ENCODE results near the gene RNU1-2.
A peak's percentile ranks its signal among the peaks of the same experiment; 100 is the strongest.
"Not testable (repeated sequence)": the region's sequence is repeated elsewhere in the genome, so short reads cannot be mapped to it uniquely, and the experiment has no call there.

The RNU1-2 gene

GRCh38 chr1:16905868-16906702 lies 10.3 kb downstream of the RNU1-2 start:
- H3K27ac Mint-ChIP-seq (ENCODE audit: low read depth) = no peak overlapping the region
- no peak for ATAC-seq (replicated peaks; ENCODE audit: extremely low read depth, poor library complexity, severe bottlenecking)

GRCh38 chr1:16906873-16907272 lies 11.1 kb downstream of the RNU1-2 start:
- H3K4me3 Mint-ChIP-seq = no peak overlapping the region
- DNase-seq (ENCODE audit: low spot score in 2 of 2) = no peak
- no peaks in the 10 kb centered on the region for H3K27me3 Mint-ChIP-seq
- H3K9me3 Mint-ChIP-seq = no peaks in the 10 kb centered on the region
- no peak for ATAC-seq (replicated peaks; ENCODE audit: extremely low read depth, poor library complexity, severe bottlenecking)
- H3K4me1 Mint-ChIP-seq = peaks cover 23% of the 10 kb centered on the region
- H3K36me3 Mint-ChIP-seq (ENCODE audit: insufficient read depth) = peaks cover 6% of the 10 kb centered on the region
- no peak overlapping the region for H3K27ac Mint-ChIP-seq (ENCODE audit: low read depth)

More at GRCh38 chr1:16905868-16906702, 10.3 kb downstream of the RNU1-2 start:
- no peak for DNase-seq (ENCODE audit: low spot score in 2 of 2)
- no peaks in the 10 kb centered on the region for H3K27me3 Mint-ChIP-seq
- no peaks in the 10 kb centered on the region for H3K9me3 Mint-ChIP-seq
- H3K36me3 Mint-ChIP-seq (ENCODE audit: insufficient read depth) = peaks cover 6% of the 10 kb centered on the region
- peaks cover 30% of the 10 kb centered on the region for H3K4me1 Mint-ChIP-seq
- no peak overlapping the region for H3K4me3 Mint-ChIP-seq

- no peak overlapping the region for H3K4me3 Mint-ChIP-seq
These were observed 12.3 kb downstream of the RNU1-2 start for GRCh38 chr1:16907870-16908758.

GRCh38 chr1:16911851-16912721 lies 16.3 kb downstream of the RNU1-2 start:
- not testable (repeated sequence) for H3K27ac Mint-ChIP-seq (ENCODE audit: low read depth); H3K4me3 Mint-ChIP-seq; H3K36me3 Mint-ChIP-seq (ENCODE audit: insufficient read depth); DNase-seq (ENCODE audit: low spot score in 2 of 2); ATAC-seq (replicated peaks; ENCODE audit: extremely low read depth, poor library complexity, severe bottlenecking); H3K27me3 Mint-ChIP-seq; H3K9me3 Mint-ChIP-seq
- H3K4me1 Mint-ChIP-seq = peaks cover 26% of the 10 kb centered on the region

More at GRCh38 chr1:16907870-16908758, 12.3 kb downstream of the RNU1-2 start:
- peaks cover 14% of the 10 kb centered on the region for H3K4me1 Mint-ChIP-seq
- DNase-seq (ENCODE audit: low spot score in 2 of 2) = no peak
- H3K9me3 Mint-ChIP-seq = no peaks in the 10 kb centered on the region
- ATAC-seq (replicated peaks; ENCODE audit: extremely low read depth, poor library complexity, severe bottlenecking) = no peak
- H3K27ac Mint-ChIP-seq (ENCODE audit: low read depth) = no peak overlapping the region
- peaks cover 3% of the 10 kb centered on the region for H3K36me3 Mint-ChIP-seq (ENCODE audit: insufficient read depth)
- H3K27me3 Mint-ChIP-seq = no peaks in the 10 kb centered on the region

GRCh38 chr1:16912742-16913141 lies 17.0 kb downstream of the RNU1-2 start:
- H3K27ac Mint-ChIP-seq (ENCODE audit: low read depth); H3K9me3 Mint-ChIP-seq; H3K36me3 Mint-ChIP-seq (ENCODE audit: insufficient read depth); H3K27me3 Mint-ChIP-seq; ATAC-seq (replicated peaks; ENCODE audit: extremely low read depth, poor library complexity, severe bottlenecking); DNase-seq (ENCODE audit: low spot score in 2 of 2): not testable (repeated sequence)
- Mint-ChIP-seq H3K4me3 (peak overlapping the region; percentile 78), H3K4me1 (peaks cover 26% of the 10 kb centered on the region)

GRCh38 chr1:16913181-16913832 lies 17.5 kb downstream of the RNU1-2 start:
- H3K27ac Mint-ChIP-seq (ENCODE audit: low read depth) = peak overlapping the region; percentile 55
- H3K27me3 Mint-ChIP-seq = no peaks in the 10 kb centered on the region
- H3K4me1 Mint-ChIP-seq = peaks cover 26% of the 10 kb centered on the region
- peak overlapping the region; percentile 78 for H3K4me3 Mint-ChIP-seq
- peaks cover 2% of the 10 kb centered on the region for H3K36me3 Mint-ChIP-seq (ENCODE audit: insufficient read depth)
- no peaks in the 10 kb centered on the region for H3K9me3 Mint-ChIP-seq
- no peak for DNase-seq (ENCODE audit: low spot score in 2 of 2)
- ATAC-seq (replicated peaks; ENCODE audit: extremely low read depth, poor library complexity, severe bottlenecking) = no peak

GRCh38 chr1:16913833-16914662 lies 18.3 kb downstream of the RNU1-2 start:
- Mint-ChIP-seq H3K4me3 (peak overlapping the region; percentile 80), H3K36me3 (ENCODE audit: insufficient read depth) (peaks cover 2% of the 10 kb centered on the region), H3K27me3 (no peaks in the 10 kb centered on the region), H3K9me3 (no peaks in the 10 kb centered on the region), H3K27ac (ENCODE audit: low read depth) (peak overlapping the region; percentile 57), H3K4me1 (peaks cover 26% of the 10 kb centered on the region)
- peak; percentile 76 to 98 for DNase-seq (ENCODE audit: low spot score in 2 of 2)
- ATAC-seq (replicated peaks; ENCODE audit: extremely low read depth, poor library complexity, severe bottlenecking) = peak; percentile 97

GRCh38 chr1:16914928-16915626 lies 19.3 kb downstream of the RNU1-2 start:
- not testable (repeated sequence) for DNase-seq (ENCODE audit: low spot score in 2 of 2); ATAC-seq (replicated peaks; ENCODE audit: extremely low read depth, poor library complexity, severe bottlenecking); H3K36me3 Mint-ChIP-seq (ENCODE audit: insufficient read depth); H3K27me3 Mint-ChIP-seq; H3K9me3 Mint-ChIP-seq
- Mint-ChIP-seq H3K27ac (ENCODE audit: low read depth) (peak overlapping the region; percentile 57), H3K4me1 (peaks cover 21% of the 10 kb centered on the region), H3K4me3 (peak overlapping the region; percentile 80)

GRCh38 chr1:16915627-16915973 lies 19.8 kb downstream of the RNU1-2 start:
- no peak overlapping the region for H3K27ac Mint-ChIP-seq (ENCODE audit: low read depth)
- H3K27me3 Mint-ChIP-seq = no peaks in the 10 kb centered on the region
- ATAC-seq (replicated peaks; ENCODE audit: extremely low read depth, poor library complexity, severe bottlenecking) (no peak), DNase-seq (ENCODE audit: low spot score in 2 of 2) (no peak)
- peak overlapping the region; percentile 80 for H3K4me3 Mint-ChIP-seq
- peaks cover 1% of the 10 kb centered on the region for H3K36me3 Mint-ChIP-seq (ENCODE audit: insufficient read depth)
- peaks cover 20% of the 10 kb centered on the region for H3K4me1 Mint-ChIP-seq
- H3K9me3 Mint-ChIP-seq = no peaks in the 10 kb centered on the region

GRCh38 chr1:16916036-16916880 lies 20.5 kb downstream of the RNU1-2 start:
- not testable (repeated sequence) for H3K27me3 Mint-ChIP-seq; H3K36me3 Mint-ChIP-seq (ENCODE audit: insufficient read depth); ATAC-seq (replicated peaks; ENCODE audit: extremely low read depth, poor library complexity, severe bottlenecking); H3K4me3 Mint-ChIP-seq; H3K9me3 Mint-ChIP-seq; H3K27ac Mint-ChIP-seq (ENCODE audit: low read depth); DNase-seq (ENCODE audit: low spot score in 2 of 2)
- peaks cover 24% of the 10 kb centered on the region for H3K4me1 Mint-ChIP-seq

All from central memory CD8-positive, alpha-beta T cell (primary cell).